HEK293 (cell line): Measurements from ENCODE around the gene MAN2A2.

ENCODE experiments used
- GFI1B ChIP-seq: fragments of 450-650 bp; formaldehyde crosslinking; IDR thresholded peaks from 2 replicates; pipeline ENCODE4 v1.5.1; 2016; ENCODE audit warnings: missing biosample characterization, missing genetic modification characterization
- IKZF3 ChIP-seq: fragments of 450-650 bp; IDR thresholded peaks from 2 replicates; pipeline ENCODE4 v1.5.0; 2018; ENCODE audit warnings: missing biosample characterization, mild to moderate bottlenecking, missing genetic modification characterization, moderate library complexity
- KLF7 ChIP-seq: fragments of 450-650 bp; formaldehyde crosslinking; IDR thresholded peaks from 2 replicates; pipeline ENCODE4 v1.5.1; 2016; ENCODE audit warnings: missing biosample characterization, missing genetic modification characterization, borderline replicate concordance
- RBAK ChIP-seq: fragments of 450-650 bp; formaldehyde crosslinking; IDR thresholded peaks from 2 replicates; pipeline ENCODE4 v1.5.1; 2016; ENCODE audit warnings: missing biosample characterization, missing genetic modification characterization
- SCRT1 ChIP-seq: fragments of 450-650 bp; formaldehyde crosslinking; IDR thresholded peaks from 2 replicates; pipeline ENCODE4 v1.5.1; 2016; ENCODE audit warnings: missing biosample characterization, missing genetic modification characterization, borderline replicate concordance
- SP7 ChIP-seq: fragments of 450-650 bp; formaldehyde crosslinking; IDR thresholded peaks from 2 replicates; pipeline ENCODE4 v1.5.1; 2016; ENCODE audit warnings: missing biosample characterization, missing genetic modification characterization
- TCF7L2 ChIP-seq: IDR thresholded peaks from 2 replicates; pipeline ENCODE4 v1.6.1; 2011; ENCODE audit warnings: low read depth, mild to moderate bottlenecking, inconsistent platforms, low read length, moderate library complexity, borderline replicate concordance
- TRIM28 ChIP-seq: IDR thresholded peaks from 2 replicates; pipeline ENCODE4 v1.6.1; 2011; ENCODE audit warnings: low read length, control low read depth, borderline replicate concordance
- YY1 ChIP-seq: fragments of 450-650 bp; formaldehyde crosslinking; IDR thresholded peaks from 2 replicates; pipeline ENCODE4 v1.5.1; 2018; ENCODE audit warnings: missing biosample characterization, missing genetic modification characterization
- YY2 ChIP-seq: fragments of 450-650 bp; formaldehyde crosslinking; IDR thresholded peaks from 2 replicates; pipeline ENCODE4 v1.5.1; 2016; ENCODE audit warnings: missing biosample characterization, missing genetic modification characterization
- ZBTB48 ChIP-seq: fragments of 450-650 bp; formaldehyde crosslinking; IDR thresholded peaks from 2 replicates; pipeline ENCODE4 v1.5.1; 2016; ENCODE audit warnings: missing biosample characterization, missing genetic modification characterization
- ZIC2 ChIP-seq: fragments of 450-650 bp; formaldehyde crosslinking; IDR thresholded peaks from 2 replicates; pipeline ENCODE4 v1.5.1; 2016; ENCODE audit warnings: missing biosample characterization, missing genetic modification characterization
- ZNF16 ChIP-seq: fragments of 450-650 bp; formaldehyde crosslinking; IDR thresholded peaks from 2 replicates; pipeline ENCODE4 v1.5.1; 2016; ENCODE audit warnings: low read depth, missing biosample characterization, missing genetic modification characterization
- ZNF214 ChIP-seq: fragments of 450-650 bp; formaldehyde crosslinking; IDR thresholded peaks from 2 replicates; pipeline ENCODE4 v1.5.1; 2017; ENCODE audit warnings: missing biosample characterization, mild to moderate bottlenecking, missing genetic modification characterization, borderline replicate concordance
- ZNF292 ChIP-seq: fragments of 450-650 bp; formaldehyde crosslinking; IDR thresholded peaks from 2 replicates; pipeline ENCODE4 v1.5.1; 2016; ENCODE audit warnings: low read depth, missing biosample characterization, missing genetic modification characterization, borderline replicate concordance
- ZNF549 ChIP-seq: fragments of 450-650 bp; IDR thresholded peaks from 2 replicates; pipeline ENCODE4 v1.5.1; 2018; ENCODE audit warnings: missing biosample characterization, missing genetic modification characterization, mild to moderate bottlenecking, inconsistent platforms, moderate library complexity
- ZNF561 ChIP-seq: fragments of 450-650 bp; IDR thresholded peaks from 2 replicates; pipeline ENCODE4 v1.5.1; 2018; ENCODE audit warnings: missing biosample characterization, missing genetic modification characterization, borderline replicate concordance
- ZNF623 ChIP-seq: fragments of 450-650 bp; formaldehyde crosslinking; IDR thresholded peaks from 2 replicates; pipeline ENCODE4 v1.5.1; 2016; ENCODE audit warnings: missing biosample characterization, missing genetic modification characterization
- ZNF670 ChIP-seq: fragments of 450-650 bp; formaldehyde crosslinking; IDR thresholded peaks from 2 replicates; pipeline ENCODE4 v1.5.1; 2016; ENCODE audit warnings: missing biosample characterization, missing genetic modification characterization, low read depth
- ZNF776 ChIP-seq: fragments of 450-650 bp; formaldehyde crosslinking; IDR thresholded peaks from 2 replicates; pipeline ENCODE4 v1.5.0; 2017; ENCODE audit warnings: missing biosample characterization, missing genetic modification characterization, borderline replicate concordance
- TF ChIP-seq, protein P1 (sequence below): fragments of 450-650 bp; formaldehyde crosslinking; IDR thresholded peaks from 2 replicates; pipeline ENCODE4 v1.5.1; 2017; ENCODE audit warnings: missing biosample characterization, missing genetic modification characterization
- TF ChIP-seq, protein P2 (sequence below): fragments of 450-650 bp; formaldehyde crosslinking; IDR thresholded peaks from 2 replicates; pipeline ENCODE4 v1.5.1; 2016; ENCODE audit warnings: missing biosample characterization, missing genetic modification characterization, borderline replicate concordance
- TF ChIP-seq, protein P3 (sequence below): fragments of 450-650 bp; formaldehyde crosslinking; IDR thresholded peaks from 2 replicates; pipeline ENCODE4 v1.5.1; 2016; ENCODE audit warnings: missing biosample characterization, missing genetic modification characterization
- TF ChIP-seq, protein P4 (sequence below): fragments of 450-650 bp; formaldehyde crosslinking; conservative IDR thresholded peaks from 2 replicates; pipeline ENCODE4 v1.5.1; 2016; ENCODE audit warnings: low read depth, missing biosample characterization, missing genetic modification characterization
- TF ChIP-seq, protein P5 (sequence below): fragments of 450-650 bp; formaldehyde crosslinking; IDR thresholded peaks from 2 replicates; pipeline ENCODE4 v1.5.1; 2016; ENCODE audit warnings: missing biosample characterization, missing genetic modification characterization

MAN2A2 gene

DNA sequence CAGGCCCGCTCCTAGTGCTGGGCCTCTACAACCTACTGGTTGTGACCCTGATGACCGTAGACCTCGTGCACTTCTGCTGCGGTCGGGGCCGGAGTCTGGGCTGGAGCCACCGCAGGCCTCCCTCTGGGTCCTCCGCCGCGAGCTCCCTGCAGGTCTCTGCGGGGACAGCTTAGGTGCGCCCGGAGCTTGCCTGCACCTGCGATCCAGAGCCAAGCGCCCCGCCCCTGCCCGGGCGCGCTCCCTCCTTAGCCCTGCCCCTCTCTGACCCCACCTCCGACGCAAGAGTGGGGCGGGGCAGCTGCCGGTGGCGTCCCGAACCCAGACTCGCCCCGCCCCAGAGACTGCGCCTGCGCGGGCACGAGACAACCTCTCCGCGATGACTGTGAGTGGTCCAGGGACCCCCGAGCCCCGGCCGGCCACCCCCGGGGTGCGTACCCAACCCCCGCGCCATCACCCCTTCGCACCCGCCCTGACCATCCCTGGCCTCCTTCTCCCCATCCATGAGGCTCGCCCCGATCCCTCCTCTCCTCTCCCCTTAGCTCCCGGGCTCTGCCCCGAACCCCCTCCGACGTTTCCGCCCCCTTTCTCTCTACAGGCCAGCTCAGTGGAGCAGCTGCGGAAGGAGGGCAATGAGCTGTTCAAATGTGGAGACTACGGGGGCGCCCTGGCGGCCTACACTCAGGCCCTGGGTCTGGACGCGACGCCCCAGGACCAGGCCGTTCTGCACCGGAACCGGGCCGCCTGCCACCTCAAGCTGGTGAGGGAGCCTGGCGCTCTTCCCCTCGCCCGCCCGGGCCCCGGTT, 32.0 kb downstream of the MAN2A2 start, which contains the start of gene UNC45A (continued):
- TF ChIP-seq, protein P1, sequence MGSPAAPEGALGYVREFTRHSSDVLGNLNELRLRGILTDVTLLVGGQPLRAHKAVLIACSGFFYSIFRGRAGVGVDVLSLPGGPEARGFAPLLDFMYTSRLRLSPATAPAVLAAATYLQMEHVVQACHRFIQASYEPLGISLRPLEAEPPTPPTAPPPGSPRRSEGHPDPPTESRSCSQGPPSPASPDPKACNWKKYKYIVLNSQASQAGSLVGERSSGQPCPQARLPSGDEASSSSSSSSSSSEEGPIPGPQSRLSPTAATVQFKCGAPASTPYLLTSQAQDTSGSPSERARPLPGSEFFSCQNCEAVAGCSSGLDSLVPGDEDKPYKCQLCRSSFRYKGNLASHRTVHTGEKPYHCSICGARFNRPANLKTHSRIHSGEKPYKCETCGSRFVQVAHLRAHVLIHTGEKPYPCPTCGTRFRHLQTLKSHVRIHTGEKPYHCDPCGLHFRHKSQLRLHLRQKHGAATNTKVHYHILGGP (tag by site-specific recombination), result no peak
- no peak for TF ChIP-seq TRIM28
- TF ChIP-seq ZNF670, result no peak
- TF ChIP-seq ZNF292 (tag by site-specific recombination), result no peak
- TF ChIP-seq ZNF623, result no peak
- TF ChIP-seq IKZF3 (tag by site-specific recombination), result no peak; the same call in none of the 2 replicates
- TF ChIP-seq, protein P2, sequence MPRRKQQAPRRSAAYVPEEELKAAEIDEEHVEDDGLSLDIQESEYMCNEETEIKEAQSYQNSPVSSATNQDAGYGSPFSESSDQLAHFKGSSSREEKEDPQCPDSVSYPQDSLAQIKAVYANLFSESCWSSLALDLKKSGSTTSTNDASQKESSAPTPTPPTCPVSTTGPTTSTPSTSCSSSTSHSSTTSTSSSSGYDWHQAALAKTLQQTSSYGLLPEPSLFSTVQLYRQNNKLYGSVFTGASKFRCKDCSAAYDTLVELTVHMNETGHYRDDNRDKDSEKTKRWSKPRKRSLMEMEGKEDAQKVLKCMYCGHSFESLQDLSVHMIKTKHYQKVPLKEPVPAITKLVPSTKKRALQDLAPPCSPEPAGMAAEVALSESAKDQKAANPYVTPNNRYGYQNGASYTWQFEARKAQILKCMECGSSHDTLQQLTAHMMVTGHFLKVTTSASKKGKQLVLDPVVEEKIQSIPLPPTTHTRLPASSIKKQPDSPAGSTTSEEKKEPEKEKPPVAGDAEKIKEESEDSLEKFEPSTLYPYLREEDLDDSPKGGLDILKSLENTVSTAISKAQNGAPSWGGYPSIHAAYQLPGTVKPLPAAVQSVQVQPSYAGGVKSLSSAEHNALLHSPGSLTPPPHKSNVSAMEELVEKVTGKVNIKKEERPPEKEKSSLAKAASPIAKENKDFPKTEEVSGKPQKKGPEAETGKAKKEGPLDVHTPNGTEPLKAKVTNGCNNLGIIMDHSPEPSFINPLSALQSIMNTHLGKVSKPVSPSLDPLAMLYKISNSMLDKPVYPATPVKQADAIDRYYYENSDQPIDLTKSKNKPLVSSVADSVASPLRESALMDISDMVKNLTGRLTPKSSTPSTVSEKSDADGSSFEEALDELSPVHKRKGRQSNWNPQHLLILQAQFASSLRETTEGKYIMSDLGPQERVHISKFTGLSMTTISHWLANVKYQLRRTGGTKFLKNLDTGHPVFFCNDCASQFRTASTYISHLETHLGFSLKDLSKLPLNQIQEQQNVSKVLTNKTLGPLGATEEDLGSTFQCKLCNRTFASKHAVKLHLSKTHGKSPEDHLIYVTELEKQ (tag by site-specific recombination), result no peak
- TF ChIP-seq RBAK, result no peak
- TF ChIP-seq, protein P3, sequence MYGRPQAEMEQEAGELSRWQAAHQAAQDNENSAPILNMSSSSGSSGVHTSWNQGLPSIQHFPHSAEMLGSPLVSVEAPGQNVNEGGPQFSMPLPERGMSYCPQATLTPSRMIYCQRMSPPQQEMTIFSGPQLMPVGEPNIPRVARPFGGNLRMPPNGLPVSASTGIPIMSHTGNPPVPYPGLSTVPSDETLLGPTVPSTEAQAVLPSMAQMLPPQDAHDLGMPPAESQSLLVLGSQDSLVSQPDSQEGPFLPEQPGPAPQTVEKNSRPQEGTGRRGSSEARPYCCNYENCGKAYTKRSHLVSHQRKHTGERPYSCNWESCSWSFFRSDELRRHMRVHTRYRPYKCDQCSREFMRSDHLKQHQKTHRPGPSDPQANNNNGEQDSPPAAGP (tag by site-specific recombination), result 0 out of 2 replicates have a peak, but pooled peaks have one; percentile 25
- TF ChIP-seq ZNF214 (tag by site-specific recombination), result no peak
- TF ChIP-seq, protein P4, sequence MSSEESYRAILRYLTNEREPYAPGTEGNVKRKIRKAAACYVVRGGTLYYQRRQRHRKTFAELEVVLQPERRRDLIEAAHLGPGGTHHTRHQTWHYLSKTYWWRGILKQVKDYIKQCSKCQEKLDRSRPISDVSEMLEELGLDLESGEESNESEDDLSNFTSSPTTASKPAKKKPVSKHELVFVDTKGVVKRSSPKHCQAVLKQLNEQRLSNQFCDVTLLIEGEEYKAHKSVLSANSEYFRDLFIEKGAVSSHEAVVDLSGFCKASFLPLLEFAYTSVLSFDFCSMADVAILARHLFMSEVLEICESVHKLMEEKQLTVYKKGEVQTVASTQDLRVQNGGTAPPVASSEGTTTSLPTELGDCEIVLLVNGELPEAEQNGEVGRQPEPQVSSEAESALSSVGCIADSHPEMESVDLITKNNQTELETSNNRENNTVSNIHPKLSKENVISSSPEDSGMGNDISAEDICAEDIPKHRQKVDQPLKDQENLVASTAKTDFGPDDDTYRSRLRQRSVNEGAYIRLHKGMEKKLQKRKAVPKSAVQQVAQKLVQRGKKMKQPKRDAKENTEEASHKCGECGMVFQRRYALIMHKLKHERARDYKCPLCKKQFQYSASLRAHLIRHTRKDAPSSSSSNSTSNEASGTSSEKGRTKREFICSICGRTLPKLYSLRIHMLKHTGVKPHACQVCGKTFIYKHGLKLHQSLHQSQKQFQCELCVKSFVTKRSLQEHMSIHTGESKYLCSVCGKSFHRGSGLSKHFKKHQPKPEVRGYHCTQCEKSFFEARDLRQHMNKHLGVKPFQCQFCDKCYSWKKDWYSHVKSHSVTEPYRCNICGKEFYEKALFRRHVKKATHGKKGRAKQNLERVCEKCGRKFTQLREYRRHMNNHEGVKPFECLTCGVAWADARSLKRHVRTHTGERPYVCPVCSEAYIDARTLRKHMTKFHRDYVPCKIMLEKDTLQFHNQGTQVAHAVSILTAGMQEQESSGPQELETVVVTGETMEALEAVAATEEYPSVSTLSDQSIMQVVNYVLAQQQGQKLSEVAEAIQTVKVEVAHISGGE (tag by site-specific recombination), result peak; percentile 20; the same call in 1 of the 2 replicates
- TF ChIP-seq, protein P5, sequence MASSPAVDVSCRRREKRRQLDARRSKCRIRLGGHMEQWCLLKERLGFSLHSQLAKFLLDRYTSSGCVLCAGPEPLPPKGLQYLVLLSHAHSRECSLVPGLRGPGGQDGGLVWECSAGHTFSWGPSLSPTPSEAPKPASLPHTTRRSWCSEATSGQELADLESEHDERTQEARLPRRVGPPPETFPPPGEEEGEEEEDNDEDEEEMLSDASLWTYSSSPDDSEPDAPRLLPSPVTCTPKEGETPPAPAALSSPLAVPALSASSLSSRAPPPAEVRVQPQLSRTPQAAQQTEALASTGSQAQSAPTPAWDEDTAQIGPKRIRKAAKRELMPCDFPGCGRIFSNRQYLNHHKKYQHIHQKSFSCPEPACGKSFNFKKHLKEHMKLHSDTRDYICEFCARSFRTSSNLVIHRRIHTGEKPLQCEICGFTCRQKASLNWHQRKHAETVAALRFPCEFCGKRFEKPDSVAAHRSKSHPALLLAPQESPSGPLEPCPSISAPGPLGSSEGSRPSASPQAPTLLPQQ (tag by site-specific recombination), result 0 out of 2 replicates have a peak, but pooled peaks have one; percentile 42
- TF ChIP-seq GFI1B (tag by site-specific recombination), result no peak
- no peak for TF ChIP-seq ZNF561
- no peak for TF ChIP-seq ZNF16
- TF ChIP-seq SP7 (tag by site-specific recombination), result 0 out of 2 replicates have a peak, but pooled peaks have one; percentile 39
- TF ChIP-seq YY2, result no peak
- TF ChIP-seq KLF7 (tag by site-specific recombination), result 0 out of 2 replicates have a peak, but pooled peaks have one; percentile 20
- TF ChIP-seq ZIC2 (tag by site-specific recombination), result peak; percentile 95
- no peak for TF ChIP-seq TCF7L2
- TF ChIP-seq SCRT1 (tag by site-specific recombination), result no peak
- TF ChIP-seq ZNF549 (tag by site-specific recombination), result no peak
- TF ChIP-seq YY1 (tag by site-specific recombination), result no peak; the same call in 1 of the 2 replicates
- TF ChIP-seq ZNF776 (tag by site-specific recombination), result no peak
- TF ChIP-seq ZBTB48 (tag by site-specific recombination), result peak; percentile 82
